IPS-20b (cell line): ENCODE data around the gene FBXL13.

Experiments used
- H3K27ac ChIP-seq: one replicate; pipeline ENCODE4 v1.5.1; 2013; ENCODE audit warnings: low read length
- H3K27me3 ChIP-seq: 2 replicates; pipeline ENCODE4 v1.6.1; 2013; ENCODE audit warnings: mild to moderate bottlenecking, low read length, inconsistent platforms; ENCODE audit not compliant: insufficient read depth
- H3K36me3 ChIP-seq: 2 replicates; pipeline ENCODE4 v1.6.1; 2013; ENCODE audit warnings: low read depth, mild to moderate bottlenecking, inconsistent platforms, low read length, moderate library complexity; ENCODE audit not compliant: insufficient read depth
- H3K4me1 ChIP-seq: 2 replicates; pipeline ENCODE4 v1.6.1; 2013; ENCODE audit warnings: mild to moderate bottlenecking, control low read depth, inconsistent platforms, low read length, moderate library complexity; ENCODE audit not compliant: insufficient read depth
- H3K4me3 ChIP-seq: 2 replicates; pipeline ENCODE4 v1.5.1; 2013; ENCODE audit warnings: mild to moderate bottlenecking, low read length, inconsistent platforms
- H3K9ac ChIP-seq: 2 replicates; pipeline ENCODE4 v1.6.1; 2013; ENCODE audit warnings: low read depth, mild to moderate bottlenecking, inconsistent platforms, low read length, moderate library complexity
- H3K9me3 ChIP-seq: 2 replicates; pipeline ENCODE4 v1.6.1; 2013; ENCODE audit warnings: mild to moderate bottlenecking, low read depth, low read length, inconsistent platforms; ENCODE audit not compliant: insufficient read depth

Gene FBXL13

GRCh38 chr7:102927312-102927933 lies 147.2 kb downstream of the FBXL13 start:
- H3K4me3 ChIP-seq: no peak overlapping the region
- no peak overlapping the region for H3K9ac ChIP-seq
- no peak overlapping the region for H3K27ac ChIP-seq

GRCh38 chr7:102926783-102927140 lies 147.8 kb downstream of the FBXL13 start:
- Histone ChIP-seq H3K4me1 (peaks cover 22% of the 10 kb centered on the region), H3K9me3 (no peaks in the 10 kb centered on the region), H3K9ac (no peak overlapping the region), H3K27ac (no peak overlapping the region), H3K36me3 (no peaks in the 10 kb centered on the region), H3K27me3 (no peaks in the 10 kb centered on the region), H3K4me3 (no peak overlapping the region; the same call in 1 of the 2 replicates)

More at GRCh38 chr7:102927312-102927933, 147.2 kb downstream of the FBXL13 start:
- H3K4me1 ChIP-seq: peaks cover 24% of the 10 kb centered on the region
- H3K36me3 ChIP-seq: no peaks in the 10 kb centered on the region
- H3K9me3 ChIP-seq: no peaks in the 10 kb centered on the region
- H3K27me3 ChIP-seq: no peaks in the 10 kb centered on the region

- Histone ChIP-seq H3K9me3 (no peaks in the 10 kb centered on the region), H3K4me3 (no peak overlapping the region; the same call in 1 of the 2 replicates), H3K36me3 (no peaks in the 10 kb centered on the region), H3K27ac (no peak overlapping the region), H3K4me1 (peaks cover 22% of the 10 kb centered on the region), H3K9ac (no peak overlapping the region), H3K27me3 (no peaks in the 10 kb centered on the region)
Measured at GRCh38 chr7:102925976-102926782, 148.4 kb downstream of the FBXL13 start.

- no peaks in the 10 kb centered on the region for H3K27me3 ChIP-seq
- H3K4me3 ChIP-seq: no peak overlapping the region
- H3K4me1 ChIP-seq: peaks cover 10% of the 10 kb centered on the region; the same call in 1 of the 2 replicates
- H3K27ac ChIP-seq: no peak overlapping the region
- H3K9ac ChIP-seq: no peak overlapping the region
- no peaks in the 10 kb centered on the region for H3K9me3 ChIP-seq
- H3K36me3 ChIP-seq: no peaks in the 10 kb centered on the region
Measured at GRCh38 chr7:102918845-102919244, 155.8 kb downstream of the FBXL13 start.

- Histone ChIP-seq H3K4me3 (no peak overlapping the region), H3K36me3 (no peaks in the 10 kb centered on the region), H3K4me1 (peaks cover 19% of the 10 kb centered on the region; the same call in 1 of the 2 replicates), H3K27ac (no peak overlapping the region), H3K27me3 (no peaks in the 10 kb centered on the region), H3K9ac (no peak overlapping the region), H3K9me3 (no peaks in the 10 kb centered on the region)
Measured at GRCh38 chr7:102917436-102918353, 156.9 kb downstream of the FBXL13 start.

- no peak overlapping the region for H3K9ac ChIP-seq
- no peaks in the 10 kb centered on the region for H3K27me3 ChIP-seq
- H3K9me3 ChIP-seq: no peaks in the 10 kb centered on the region
- no peak overlapping the region for H3K4me3 ChIP-seq
- H3K27ac ChIP-seq: no peak overlapping the region
- H3K36me3 ChIP-seq: no peaks in the 10 kb centered on the region
- H3K4me1 ChIP-seq: peaks cover 22% of the 10 kb centered on the region; the same call in 1 of the 2 replicates
Measured at GRCh38 chr7:102916881-102917280, 157.7 kb downstream of the FBXL13 start.

GRCh38 chr7:102916426-102916825 lies 158.2 kb downstream of the FBXL13 start:
- Histone ChIP-seq H3K36me3 (no peaks in the 10 kb centered on the region), H3K4me1 (peaks cover 22% of the 10 kb centered on the region; the same call in 1 of the 2 replicates), H3K4me3 (no peak overlapping the region), H3K27ac (no peak overlapping the region), H3K9me3 (no peaks in the 10 kb centered on the region), H3K27me3 (no peaks in the 10 kb centered on the region), H3K9ac (no peak overlapping the region)

- no peaks in the 10 kb centered on the region for H3K36me3 ChIP-seq
- no peak overlapping the region for H3K9ac ChIP-seq
- peaks cover 22% of the 10 kb centered on the region; the same call in 1 of the 2 replicates for H3K4me1 ChIP-seq
- H3K9me3 ChIP-seq: no peaks in the 10 kb centered on the region
- H3K4me3 ChIP-seq: no peak overlapping the region
- no peaks in the 10 kb centered on the region for H3K27me3 ChIP-seq
- H3K27ac ChIP-seq: no peak overlapping the region
Measured at GRCh38 chr7:102914585-102914984, 160.0 kb downstream of the FBXL13 start.

- no peak overlapping the region for H3K9ac ChIP-seq
- H3K9me3 ChIP-seq: no peaks in the 10 kb centered on the region
- H3K36me3 ChIP-seq: no peaks in the 10 kb centered on the region
- H3K4me1 ChIP-seq: peaks cover 22% of the 10 kb centered on the region; the same call in 1 of the 2 replicates
- no peak overlapping the region for H3K27ac ChIP-seq
- H3K27me3 ChIP-seq: no peaks in the 10 kb centered on the region
- peak overlapping the region; percentile 58; the same call in 1 of the 2 replicates for H3K4me3 ChIP-seq
Measured at GRCh38 chr7:102913826-102914225, 160.8 kb downstream of the FBXL13 start.

GRCh38 chr7:102912742-102913141 lies 161.9 kb downstream of the FBXL13 start, which contains the start of gene LRRC17:
Gene LRRC17, plus strand, starts transcription at chr7:102913000. Its CDS starts 20,914 bp downstream, at chr7:102933914.
- H3K4me1 ChIP-seq: peaks cover 22% of the 10 kb centered on the region; the same call in 1 of the 2 replicates
- peak within 1 kb of the TSS; percentile 58; the same call in 1 of the 2 replicates for H3K9ac ChIP-seq
- no peaks in the 10 kb centered on the region for H3K9me3 ChIP-seq
- no peaks in the 10 kb centered on the region for H3K27me3 ChIP-seq
- H3K4me3 ChIP-seq: peak within 1 kb of the TSS; percentile 58; the same call in 1 of the 2 replicates
- H3K36me3 ChIP-seq: no peaks in the 10 kb centered on the region
- H3K27ac ChIP-seq: no peak within 1 kb of the TSS

- no peak overlapping the region for H3K4me3 ChIP-seq
- no peak overlapping the region for H3K9ac ChIP-seq
- no peak overlapping the region for H3K27ac ChIP-seq
- H3K36me3 ChIP-seq: no peaks in the 10 kb centered on the region
- H3K4me1 ChIP-seq: peaks cover 12% of the 10 kb centered on the region; the same call in 1 of the 2 replicates
- no peaks in the 10 kb centered on the region for H3K27me3 ChIP-seq
- no peaks in the 10 kb centered on the region for H3K9me3 ChIP-seq
Measured at GRCh38 chr7:102908676-102909075, 165.9 kb downstream of the FBXL13 start.
